CD4-positive, alpha-beta T cell treated with Interleukin-1 beta for 1 hour (primary cell): ENCODE results near the gene CINP.
"Not testable (repeated sequence)": the region's sequence is repeated elsewhere in the genome, so short reads cannot be mapped to it uniquely, and the experiment has no call there.

Source experiments
- DNase-seq, 2 donors: peaks; one replicate each; pipeline ENCODE4 v3.0.0-alpha.2; 2020 to 2022

The CINP gene

DNA sequence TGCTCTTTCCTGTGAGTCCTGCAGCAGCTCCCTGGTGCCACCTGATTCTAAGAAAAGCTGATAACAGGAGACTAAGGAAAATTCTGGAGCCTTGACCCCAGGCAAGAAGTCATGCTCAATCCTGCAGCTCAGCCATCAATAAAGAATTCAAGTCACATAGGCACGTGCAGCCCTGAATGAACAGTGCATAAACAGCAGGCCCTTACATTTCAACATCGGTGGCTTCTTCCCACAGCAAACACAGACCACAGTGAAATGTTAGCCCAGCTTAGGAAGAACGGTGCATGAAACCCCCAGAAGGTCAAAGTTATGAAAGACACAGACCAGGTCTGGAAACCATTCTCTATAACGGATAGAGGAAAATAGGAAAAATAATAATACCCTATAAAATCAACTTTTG, 10.5 kb downstream of the CINP start:
- no peak for DNase-seq

DNA sequence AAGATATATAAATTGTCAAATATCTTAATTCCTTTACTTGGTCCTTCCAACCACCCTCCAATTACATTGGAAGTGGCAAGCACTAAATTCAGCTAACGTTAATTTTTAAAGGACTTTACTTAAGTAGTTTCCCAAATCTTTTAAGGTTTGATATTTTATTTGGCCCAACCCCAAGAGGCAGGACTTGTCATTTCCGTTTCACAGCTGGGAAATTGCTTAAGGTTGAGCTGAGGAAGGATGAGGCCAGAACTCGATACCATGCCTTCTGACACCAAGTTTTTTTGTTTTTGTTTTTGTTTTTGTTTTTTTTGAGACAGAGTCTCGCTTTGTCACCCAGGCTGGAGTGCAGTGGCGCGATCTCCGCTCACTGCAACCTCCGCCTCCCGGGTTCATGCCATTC, 11.1 kb downstream of the CINP start:
- DNase-seq: not testable (repeated sequence)

DNA sequence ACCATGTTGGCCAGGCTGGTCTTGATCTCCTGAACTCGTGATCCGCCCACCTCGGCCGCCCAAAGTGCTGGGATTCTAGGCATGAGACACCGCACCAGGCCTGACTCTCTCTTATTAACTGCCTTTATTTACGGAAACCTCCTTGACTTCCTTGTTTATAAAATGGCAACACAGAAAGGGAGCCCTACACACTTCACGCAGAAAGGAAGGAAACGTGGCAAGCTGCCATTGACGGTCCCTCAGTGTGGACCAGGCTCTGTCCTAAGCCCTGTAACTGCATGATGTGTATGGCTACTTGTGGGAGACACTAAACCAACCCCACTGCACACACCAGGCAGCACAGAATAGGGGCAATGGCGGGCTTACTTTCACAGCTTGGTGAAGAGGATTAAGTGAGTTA, 11.7 kb downstream of the CINP start:
- DNase-seq: no peak

DNA sequence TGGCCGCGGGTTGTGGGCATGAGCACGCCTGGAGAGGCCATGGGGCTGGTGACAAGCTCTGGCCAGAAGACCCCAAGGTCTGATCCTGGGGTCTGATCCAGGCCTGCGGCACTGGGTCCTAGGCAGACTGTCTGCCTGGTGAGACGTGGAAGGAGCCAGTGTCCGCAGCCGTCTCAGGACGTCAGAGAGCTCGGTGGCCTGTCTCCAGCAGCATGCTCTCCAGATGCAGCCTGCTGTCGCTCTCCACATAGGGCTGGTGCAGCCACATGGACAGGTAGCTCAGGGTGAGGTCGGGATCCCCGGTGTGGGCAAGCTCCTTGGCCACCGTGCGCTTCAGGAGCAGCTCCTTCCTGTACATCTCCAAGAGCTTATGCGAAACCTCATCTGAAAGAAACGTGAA, 14.3 kb downstream of the CINP start:
- DNase-seq: no peak

- no peak for DNase-seq
Measured at GRCh38 chr14:102346645-102347044, 16.0 kb downstream of the CINP start.

GRCh38 chr14:102345232-102345631, 17.5 kb downstream of the CINP start:
- no peak for DNase-seq

DNA sequence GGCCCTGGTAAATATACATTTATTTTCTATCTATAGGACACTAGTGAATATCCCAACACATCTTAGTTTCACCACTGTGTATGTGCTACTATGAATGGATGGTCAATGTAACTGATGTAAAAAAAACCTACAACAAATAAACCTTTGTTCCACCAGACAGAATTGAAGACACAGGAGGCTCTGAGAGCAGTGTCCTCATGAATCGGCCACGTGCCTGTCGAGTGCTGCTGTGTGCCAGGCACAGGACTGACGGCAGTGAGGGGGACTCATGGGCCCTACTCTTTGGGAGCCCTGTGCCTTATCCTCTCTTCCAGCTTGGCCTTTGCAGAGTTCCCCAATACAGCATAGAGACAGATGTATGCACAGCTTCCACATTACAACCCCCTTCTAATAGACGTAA, 18.2 kb downstream of the CINP start:
- DNase-seq: no peak

DNA sequence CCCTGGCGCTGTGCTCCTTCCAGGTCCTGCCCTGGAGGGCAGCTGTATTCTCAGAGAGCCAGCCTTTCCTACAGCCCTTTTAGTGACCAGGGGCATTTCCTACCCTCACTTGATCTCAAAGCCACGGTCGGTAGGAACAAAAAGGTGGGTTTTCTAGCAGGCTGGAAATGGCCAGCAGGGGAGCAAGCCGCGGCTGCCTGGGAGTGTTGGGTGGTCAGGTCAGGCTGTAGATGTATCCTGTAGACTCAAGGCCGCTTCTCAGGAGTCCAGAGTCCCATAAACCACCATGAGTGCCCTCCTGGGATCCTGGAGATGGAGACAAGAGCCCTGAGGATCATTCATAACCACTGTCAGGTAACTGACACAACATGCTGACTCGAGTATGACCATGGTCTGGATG, 18.6 kb downstream of the CINP start:
- DNase-seq: no peak

DNA sequence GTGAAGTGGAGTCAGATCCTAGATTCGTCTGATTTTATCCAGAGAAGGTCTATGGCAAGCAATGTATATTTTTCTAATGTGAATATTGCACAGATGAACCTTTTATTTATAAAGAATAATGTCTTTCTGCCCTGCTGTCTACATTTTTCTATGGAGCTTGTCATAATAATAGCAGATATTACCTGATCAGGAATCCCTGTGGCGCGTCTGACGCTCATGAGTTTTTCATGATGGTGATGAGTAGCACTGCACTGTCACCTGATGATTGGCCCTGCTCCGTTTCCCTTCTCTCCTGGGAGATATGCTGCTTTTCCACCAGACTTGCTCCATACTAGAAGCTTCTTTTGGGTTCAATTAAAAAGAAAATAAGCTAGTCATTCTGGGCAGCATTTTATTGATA, 20.5 kb downstream of the CINP start:
- no peak for DNase-seq

- DNase-seq: no peak
Measured at GRCh38 chr14:102341566-102341965, 21.1 kb downstream of the CINP start.

DNA sequence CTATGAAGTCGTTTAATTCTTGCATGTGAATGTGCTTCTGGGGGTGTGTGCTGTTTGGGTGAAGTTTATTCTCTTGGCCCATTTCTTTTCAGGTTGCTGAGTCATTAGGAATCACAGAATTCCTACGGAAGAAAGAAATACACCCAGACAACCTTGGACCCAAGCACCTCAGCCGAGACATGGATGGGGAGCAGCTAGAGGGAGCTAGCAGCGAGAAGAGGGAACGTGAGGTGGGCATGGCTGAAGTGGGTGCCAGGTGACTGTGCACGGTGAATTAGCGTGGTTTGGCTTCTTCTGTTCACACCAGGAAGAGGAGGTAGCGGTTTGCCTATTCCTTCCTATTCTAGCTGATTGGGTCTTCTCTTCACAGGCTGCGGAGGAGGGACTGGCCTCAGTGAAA, 24.0 kb downstream of the CINP start:
- DNase-seq: no peak

DNA sequence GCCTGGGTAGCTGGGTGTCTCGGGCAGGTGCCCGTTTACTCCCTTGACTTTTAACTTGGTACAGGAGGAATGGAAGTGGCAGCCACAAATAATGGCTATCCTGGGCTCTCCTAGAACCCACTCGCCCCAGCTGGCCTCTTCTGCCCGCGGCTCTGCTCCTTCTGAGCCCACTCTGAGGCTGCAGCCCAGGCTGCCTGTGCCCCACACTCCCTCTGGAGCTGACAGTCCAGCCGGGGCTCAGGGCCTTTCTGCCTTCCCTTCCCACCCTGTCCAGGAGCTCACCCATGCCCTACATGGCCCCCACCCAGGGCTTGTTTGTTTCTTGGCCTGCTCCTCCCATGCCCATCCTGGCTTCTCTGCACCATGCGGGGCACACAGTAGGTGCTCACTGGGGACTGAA, 27.5 kb downstream of the CINP start:
- DNase-seq: no peak

DNA sequence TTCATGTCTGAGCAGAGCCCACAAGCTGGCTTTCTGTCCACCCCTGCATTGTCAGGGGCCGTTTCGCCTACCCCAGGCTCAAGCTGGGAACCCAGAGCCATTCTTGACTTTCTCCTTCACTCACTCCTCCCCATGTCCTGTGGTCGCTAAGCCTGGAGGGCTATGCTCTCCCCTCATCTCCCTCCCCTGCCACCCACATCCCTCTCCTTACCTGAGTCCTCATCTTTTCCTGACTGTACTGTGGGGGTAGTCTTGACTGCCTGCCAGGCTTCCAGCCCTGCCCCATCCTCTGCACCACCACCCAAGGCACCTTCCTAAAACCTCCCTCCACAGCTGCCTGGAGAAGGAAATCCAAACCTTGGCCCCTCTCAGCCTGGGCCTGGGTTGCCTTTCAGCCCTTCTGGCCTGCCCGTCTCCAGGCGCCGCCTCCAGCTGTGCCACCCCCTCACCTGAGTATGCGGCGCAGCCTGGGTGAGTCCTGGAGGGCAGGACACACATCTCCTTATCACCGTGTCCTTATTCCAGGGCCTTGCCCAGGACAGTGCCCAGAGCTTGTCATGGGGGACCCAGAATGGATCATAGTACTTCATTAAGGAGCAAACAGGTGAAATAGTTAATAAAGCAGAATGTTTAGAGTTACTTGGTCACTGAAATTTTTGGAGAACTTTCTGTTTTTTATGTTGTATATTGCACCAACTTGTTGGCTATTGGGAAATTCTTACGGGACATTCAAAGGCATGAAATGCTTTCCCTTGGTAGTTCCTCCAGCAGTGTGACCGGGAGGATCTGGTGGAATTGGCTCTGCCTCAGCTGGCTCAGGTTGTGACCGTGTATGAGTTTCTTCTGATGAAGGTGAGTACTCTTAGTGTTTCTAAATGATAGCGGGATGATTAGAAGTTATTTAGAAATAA, 28.6 kb downstream of the CINP start:
- no peak for DNase-seq

DNA sequence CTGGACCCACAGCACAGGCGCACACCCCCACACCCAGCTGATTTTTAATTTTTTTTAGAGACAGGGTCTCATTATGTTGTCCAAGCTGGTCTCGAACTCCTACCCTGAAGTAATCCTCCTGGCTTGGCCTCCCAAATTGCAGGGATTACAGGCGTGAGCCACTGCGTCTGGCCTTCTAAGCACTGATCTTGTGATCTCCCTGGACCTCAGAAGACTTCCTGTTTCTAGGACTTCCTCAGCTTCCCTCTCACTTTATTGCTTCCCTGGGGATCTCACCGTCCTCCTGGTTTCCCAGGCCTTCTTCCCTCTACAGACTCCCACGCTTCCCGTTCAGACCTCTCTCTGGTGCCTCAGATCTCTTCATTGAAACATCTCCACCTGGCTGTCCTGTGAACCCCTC, 29.3 kb downstream of the CINP start:
- no peak for DNase-seq

- no peak for DNase-seq
Measured at GRCh38 chr14:102330806-102331205, 31.9 kb downstream of the CINP start.

DNA sequence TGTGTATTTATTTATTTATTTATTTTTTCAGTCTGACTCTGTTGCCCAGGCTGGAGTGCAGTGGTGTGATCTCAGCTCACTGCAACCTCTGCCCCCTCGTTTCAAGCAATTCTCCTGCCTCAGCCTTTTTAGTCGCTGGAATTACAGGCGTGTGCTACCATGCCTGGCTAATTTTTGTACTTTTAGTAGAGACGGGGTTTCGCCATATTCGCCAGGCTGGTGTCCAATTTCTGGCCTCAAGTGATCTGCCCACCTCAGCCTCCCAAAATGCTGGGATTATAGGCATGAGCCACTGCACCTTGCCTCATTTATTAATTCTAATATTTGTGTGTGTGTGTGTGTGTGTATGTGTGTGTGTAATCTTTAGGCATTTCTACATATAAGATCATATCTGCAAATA, 33.3 kb downstream of the CINP start:
- DNase-seq: not testable (repeated sequence)

GRCh38 chr14:102326583-102326982, 36.1 kb downstream of the CINP start:
- DNase-seq: no peak

GRCh38 chr14:102325791-102326345, 36.8 kb downstream of the CINP start:
- DNase-seq: no peak

- peak; percentile 31 to 38 for DNase-seq
Measured at GRCh38 chr14:102323102-102323501, 39.6 kb downstream of the CINP start.

GRCh38 chr14:102321456-102322422, 41.0 kb downstream of the CINP start:
- no peak for DNase-seq

DNA sequence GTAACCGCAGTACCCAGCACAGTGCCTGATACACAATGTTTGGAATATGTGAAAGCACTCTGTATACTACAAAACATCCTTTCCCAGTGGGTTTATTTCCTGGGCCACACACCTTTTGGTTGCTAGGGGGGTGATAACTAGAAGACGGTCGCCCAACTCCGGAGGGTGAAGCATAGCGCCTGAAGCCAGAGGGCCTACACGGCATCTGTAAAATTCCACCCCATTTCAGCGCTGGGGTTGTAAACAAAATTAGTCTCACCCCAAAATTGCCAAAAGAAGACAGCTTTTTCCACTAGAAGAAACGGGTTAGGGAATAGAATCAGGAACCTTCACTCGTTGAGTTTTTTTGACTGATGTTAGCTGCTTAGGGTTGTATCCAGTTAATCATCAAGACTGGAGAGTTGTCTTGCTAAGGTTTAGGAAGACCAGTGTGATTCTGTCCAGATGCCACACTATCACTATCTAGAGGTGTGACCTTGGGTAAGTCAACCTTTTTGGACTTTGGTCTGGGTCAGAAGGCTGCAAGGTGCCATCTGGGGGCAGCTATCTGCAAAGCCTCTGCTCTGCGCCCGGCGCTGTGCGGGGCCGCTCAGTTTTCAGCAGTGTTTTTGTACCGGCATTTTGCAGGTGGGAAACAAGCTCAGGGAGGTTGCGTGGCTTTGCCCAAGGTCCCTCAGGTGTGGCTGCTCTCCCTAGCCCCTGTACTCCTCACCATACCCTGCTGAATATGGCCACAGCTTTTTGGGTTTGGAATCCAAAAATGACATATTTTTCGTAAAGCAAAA, 41.8 kb downstream of the CINP start:
- no peak for DNase-seq

- peak; percentile 51 to 53 for DNase-seq
Measured at GRCh38 chr14:102320033-102320660, 42.5 kb downstream of the CINP start.
